IMR-90 (cell line): ENCODE measurements around the gene CITED4. TPM values are rescaled to one million over a fixed set of nuclear protein-coding genes. Genes with fewer than 3 reads are reported as not detected.

Experiments
- ATAC-seq: fragments of 200-7000 bp; cut with Tn5 transposase; 2 replicates; pipeline ENCODE4 v1.9.1; 2020; ENCODE audit warnings: low read depth, mild to moderate bottlenecking, moderate library complexity
- BruUV-seq: library from RNA; stranded (reverse); fragments of 400-500 nt; replicated peaks from 2 replicates; lab custom pipeline; 2021; lab: Mats Ljungman, UMichigan
- CTCF ChIA-PET: fragments of 300-600 bp; formaldehyde crosslinking; extraction: SDS; loops from one replicate; lab custom pipeline; 2021; ENCODE audit warnings: antibody characterized with exemption; lab: Yijun Ruan, JAX
- POLR2A ChIA-PET: fragments of 300-600 bp; sonication (Branson Sonifier 250); formaldehyde crosslinking; loops from one replicate; lab custom pipeline; 2022; ENCODE audit warnings: antibody characterized with exemption; ENCODE audit not compliant: unreplicated experiment; lab: Charles Lee
- DNase-seq: peaks from one replicate; pipeline ENCODE4 v3.0.0; 2013
- H2AFZ ChIP-seq: replicated peaks from 2 replicates; pipeline ENCODE3; 2013; ENCODE audit warnings: low read length, mild to moderate bottlenecking; ENCODE audit not compliant: poor library complexity
- H2AK5ac ChIP-seq: 2 replicates; pipeline ENCODE4 v1.6.1; 2013; ENCODE audit warnings: low read depth, low read length, inconsistent platforms
- H2AK9ac ChIP-seq: replicated peaks from 2 replicates; pipeline ENCODE3; 2013; ENCODE audit warnings: mild to moderate bottlenecking, low read depth, low read length, moderate library complexity; ENCODE audit not compliant: poor library complexity
- H2BK120ac ChIP-seq: 2 replicates; pipeline ENCODE4 v1.6.1; 2013; ENCODE audit warnings: low read depth, low read length, inconsistent platforms
- H2BK15ac ChIP-seq: 3 replicates; pipeline ENCODE4 v1.6.1; 2013; ENCODE audit warnings: low read depth, low read length, inconsistent platforms
- H2BK20ac ChIP-seq: 2 replicates; pipeline ENCODE4 v1.6.1; 2013; ENCODE audit warnings: low read depth, mild to moderate bottlenecking, inconsistent platforms, low read length, moderate library complexity
- H2BK5ac ChIP-seq: 2 replicates; pipeline ENCODE4 v1.6.1; 2013; ENCODE audit warnings: mild to moderate bottlenecking, low read depth, low read length, inconsistent platforms; ENCODE audit not compliant: poor library complexity, severe bottlenecking
- H3K14ac ChIP-seq: replicated peaks from 2 replicates; pipeline ENCODE4 v1.6.1; 2013; ENCODE audit warnings: low read depth, low read length, inconsistent platforms
- H3K18ac ChIP-seq: 2 replicates; pipeline ENCODE4 v1.6.1; 2013; ENCODE audit warnings: low read depth, low read length, control low read depth
- H3K23ac ChIP-seq: 2 replicates; pipeline ENCODE4 v1.6.1; 2013; ENCODE audit warnings: low read depth, low read length, inconsistent platforms
- H3K27ac ChIP-seq: 2 replicates; pipeline ENCODE4 v1.5.1; 2013; ENCODE audit warnings: mild to moderate bottlenecking, control low read depth, low read length; ENCODE audit not compliant: insufficient read depth
- H3K27me3 ChIP-seq: 2 replicates; pipeline ENCODE4 v1.6.1; 2013; ENCODE audit warnings: low read length; ENCODE audit not compliant: control insufficient read depth, insufficient read depth
- H3K36me3 ChIP-seq: 2 replicates; pipeline ENCODE4 v1.6.1; 2013; ENCODE audit warnings: low read length, mixed read lengths; ENCODE audit not compliant: control insufficient read depth, insufficient read depth
- H3K4ac ChIP-seq: 2 replicates; pipeline ENCODE4 v1.6.1; 2013; ENCODE audit warnings: low read depth, low read length, inconsistent platforms
- H3K4me1 ChIP-seq: 2 replicates; pipeline ENCODE4 v1.6.1; 2013; ENCODE audit warnings: low read length, mixed read lengths; ENCODE audit not compliant: control insufficient read depth, insufficient read depth
- H3K4me2 ChIP-seq: 2 replicates; pipeline ENCODE4 v1.6.1; 2013; ENCODE audit warnings: low read depth, mild to moderate bottlenecking, control low read depth, low read length, moderate library complexity
- H3K4me3 ChIP-seq: 2 replicates; pipeline ENCODE4 v1.5.1; 2013; ENCODE audit warnings: low read depth, mild to moderate bottlenecking, control low read depth, low read length, moderate library complexity; ENCODE audit not compliant: insufficient read depth
- H3K56ac ChIP-seq: 2 replicates; pipeline ENCODE4 v1.6.1; 2013; ENCODE audit warnings: low read length, inconsistent platforms; ENCODE audit not compliant: insufficient read depth; ENCODE audit errors: extremely low read depth
- H3K79me1 ChIP-seq, 2 experiments: 2 replicates each; pipeline ENCODE4 v1.6.1; 2013; ENCODE audit warnings: low read length in 2 of 2, inconsistent platforms in 1 of 2, low read depth in 1 of 2
- H3K9ac ChIP-seq: 2 replicates; pipeline ENCODE4 v1.6.1; 2013; ENCODE audit warnings: low read depth, low read length, control low read depth
- H3K9me1 ChIP-seq: 2 replicates; pipeline ENCODE4 v1.6.1; 2013; ENCODE audit warnings: low read length, inconsistent platforms; ENCODE audit not compliant: insufficient read depth
- H3K9me3 ChIP-seq: 2 replicates; pipeline ENCODE4 v1.6.1; 2013; ENCODE audit warnings: low read length; ENCODE audit not compliant: control insufficient read depth, insufficient read depth
- H4K20me1 ChIP-seq: 2 replicates; pipeline ENCODE4 v1.6.1; 2013; ENCODE audit warnings: low read length, inconsistent platforms; ENCODE audit not compliant: insufficient read depth
- H4K5ac ChIP-seq: 2 replicates; pipeline ENCODE4 v1.6.1; 2013; ENCODE audit warnings: mild to moderate bottlenecking, low read depth, low read length, control low read depth
- H4K8ac ChIP-seq, 2 experiments: 2 replicates each; pipeline ENCODE4 v1.6.1; 2013; ENCODE audit warnings: low read depth in 2 of 2, low read length in 2 of 2, control low read depth in 1 of 2, inconsistent platforms in 1 of 2
- H4K91ac ChIP-seq: 2 replicates; pipeline ENCODE4 v1.6.1; 2013; ENCODE audit warnings: low read depth, low read length, inconsistent platforms; ENCODE audit not compliant: insufficient read depth
- CEBPB ChIP-seq: IDR thresholded peaks from 2 replicates; pipeline ENCODE4 v1.6.1; 2012; ENCODE audit warnings: low read depth, low read length, improper control_type of control experiment
- RAD21 ChIP-seq: IDR thresholded peaks from 2 replicates; pipeline ENCODE4 v1.6.1; 2012; ENCODE audit warnings: low read length, improper control_type of control experiment
- RFX5 ChIP-seq: IDR thresholded peaks from 2 replicates; pipeline ENCODE4 v1.8.0; 2012; ENCODE audit warnings: low read depth, mild to moderate bottlenecking, low read length, moderate library complexity
- WGBS, 2 experiments: methylation state at CpG; one replicate each; pipeline versions ENCODE4 v1.1.5 to v1.1.7; 2013; ENCODE audit warnings: missing lambda C conversion rate in 2 of 2; ENCODE audit not compliant: insufficient read length in 1 of 2; ENCODE audit errors: extremely low coverage in 2 of 2; 5-methylcytosine and 5-hydroxymethylcytosine counted together
- dilution Hi-C: fragments of 300-500 bp; cut with HindIII; formaldehyde crosslinking; loops from one replicate; pipeline ENCODE4 v1.14.3; 2018; ENCODE audit warnings: low sequenced_read_pairs; ENCODE audit not compliant: unreplicated experiment
- in situ Hi-C: fragments of 300-500 bp; cut with MboI; formaldehyde crosslinking; loops from 3 replicates; pipeline ENCODE4 v1.14.3; 2019; ENCODE audit warnings: low sequenced_read_pairs, inconsistent platforms, mixed read lengths
- intact Hi-C: fragments of 100-400 bp; cut with micrococcal nuclease; formaldehyde crosslinking; loops from 2 replicates; pipeline ENCODE4 v1.10.0; 2022
- polyA plus RNA-seq, 3 experiments: library from polyadenylated mRNA; depleted of rRNA; stranded (reverse); fragments of >200 nt; gene quantifications; 2 replicates each; pipeline ENCODE4 v1.2.3, GENCODE V29; 2012; ENCODE audit warnings: low replicate concordance in 1 of 3
- total RNA-seq: library from RNA; depleted of rRNA; stranded (reverse); fragments of >200 nt; gene quantifications from 2 replicates; pipeline ENCODE4 v1.2.3, GENCODE V29; 2012
- TF ChIP-seq, protein P1 (sequence below): conservative IDR thresholded peaks from 2 replicates; pipeline ENCODE4 v1.5.1; 2012; ENCODE audit warnings: mild to moderate bottlenecking, low read depth, low read length, improper control_type of control experiment

The CITED4 gene
- total and polyA plus RNA-seq, 2 of the 4 experiments (the other 2 are of a cell fraction): under 0.01 to 1.6 TPM

DNA sequence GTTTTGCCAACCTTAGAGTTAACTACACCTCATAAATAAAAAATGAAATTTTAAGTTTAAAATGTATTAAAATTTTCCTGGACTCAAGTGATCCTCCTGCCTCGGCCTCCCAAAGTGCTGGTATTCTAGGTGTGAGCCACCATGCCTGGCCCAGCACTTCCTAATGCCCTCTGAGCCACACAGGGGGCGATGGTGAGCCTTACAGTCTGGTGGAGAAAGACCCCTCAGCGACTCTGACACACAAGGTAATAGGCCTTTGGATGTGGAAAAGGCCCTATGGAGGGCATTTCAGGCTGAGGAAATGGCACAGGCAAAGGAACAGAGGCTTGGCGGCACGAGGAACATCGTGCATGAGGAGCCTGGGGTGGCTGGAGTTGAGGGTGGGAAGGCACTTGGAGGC is 6.7 kb downstream of the CITED4 start:
- Histone ChIP-seq H3K27ac (no peak overlapping the region), H3K18ac (no peak overlapping the region), H4K91ac (no peak overlapping the region), H2AK9ac (no peak overlapping the region), H3K36me3 (no peaks in the 10 kb centered on the region), H3K4me2 (no peak overlapping the region), H3K23ac (no peak overlapping the region), H3K9me3 (no peaks in the 10 kb centered on the region), H3K9me1 (no peaks in the 10 kb centered on the region), H2BK5ac (no peak overlapping the region), H2AFZ (no peak overlapping the region), H3K79me1 (no peaks in the 10 kb centered on the region), H3K27me3 (peaks cover 13% of the 10 kb centered on the region; the same call in 1 of the 2 replicates), H3K4me1 (no peaks in the 10 kb centered on the region), H2BK15ac (no peak overlapping the region), H3K4ac (no peak overlapping the region), H2BK120ac (no peak overlapping the region), H4K8ac (no peak overlapping the region), H2AK5ac (no peak overlapping the region), H2BK20ac (no peak overlapping the region), H4K5ac (no peak overlapping the region), H3K56ac (no peak overlapping the region), H3K4me3 (no peak overlapping the region), H3K14ac (no peak overlapping the region), H3K9ac (no peak overlapping the region), H4K20me1 (no peaks in the 10 kb centered on the region)
- ATAC-seq (no peak), DNase-seq (no peak)
- ChIA-PET CTCF (interaction anchor here (0.8 to 1.6 kb wide), 2 partner anchors 92 to 97 kb away, joined by 5 read pairs; no protein-coding TSS in a partner anchor), POLR2A (no interaction called here)
- intact Hi-C loops (no loop called here), dilution Hi-C loops (no loop called here), in situ Hi-C loops (no loop called here)
- no CpG with 5 or more reads among the region's 6 CpGs for WGBS, 2 experiments
- BruUV-seq: no TSS peak
- no peak for TF ChIP-seq RAD21
- no peak for TF ChIP-seq CEBPB
- TF ChIP-seq, protein P1, sequence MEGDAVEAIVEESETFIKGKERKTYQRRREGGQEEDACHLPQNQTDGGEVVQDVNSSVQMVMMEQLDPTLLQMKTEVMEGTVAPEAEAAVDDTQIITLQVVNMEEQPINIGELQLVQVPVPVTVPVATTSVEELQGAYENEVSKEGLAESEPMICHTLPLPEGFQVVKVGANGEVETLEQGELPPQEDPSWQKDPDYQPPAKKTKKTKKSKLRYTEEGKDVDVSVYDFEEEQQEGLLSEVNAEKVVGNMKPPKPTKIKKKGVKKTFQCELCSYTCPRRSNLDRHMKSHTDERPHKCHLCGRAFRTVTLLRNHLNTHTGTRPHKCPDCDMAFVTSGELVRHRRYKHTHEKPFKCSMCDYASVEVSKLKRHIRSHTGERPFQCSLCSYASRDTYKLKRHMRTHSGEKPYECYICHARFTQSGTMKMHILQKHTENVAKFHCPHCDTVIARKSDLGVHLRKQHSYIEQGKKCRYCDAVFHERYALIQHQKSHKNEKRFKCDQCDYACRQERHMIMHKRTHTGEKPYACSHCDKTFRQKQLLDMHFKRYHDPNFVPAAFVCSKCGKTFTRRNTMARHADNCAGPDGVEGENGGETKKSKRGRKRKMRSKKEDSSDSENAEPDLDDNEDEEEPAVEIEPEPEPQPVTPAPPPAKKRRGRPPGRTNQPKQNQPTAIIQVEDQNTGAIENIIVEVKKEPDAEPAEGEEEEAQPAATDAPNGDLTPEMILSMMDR: 0 out of 2 replicates have a peak, but pooled peaks have one; percentile 16
- TF ChIP-seq RFX5: no peak
